HepG2 (cell line): ENCODE results near the gene PRR12. TPM values are rescaled to one million over a fixed set of nuclear protein-coding genes. Genes with fewer than 3 reads are reported as not detected.
A peak's percentile ranks its signal among the peaks of the same experiment; 100 is the strongest.

Source experiments
- EHMT2 ChIP-seq: fragments of 200-600 bp; sonication (generic); IDR thresholded peaks from 2 replicates; pipeline ENCODE4 v1.7.0; 2017; ENCODE audit warnings: antibody characterized with exemption, low read depth, low read length, borderline replicate concordance
- ELF3 ChIP-seq: IDR thresholded peaks from 2 replicates; pipeline ENCODE4 v1.6.1; 2016; ENCODE audit warnings: missing genetic modification reagents, missing compliant biosample characterization
- IKZF4 ChIP-seq: sonication (generic); formaldehyde crosslinking; IDR thresholded peaks from 2 replicates; pipeline ENCODE4 v1.5.1; 2020; ENCODE audit warnings: borderline replicate concordance, mild to moderate bottlenecking, low read depth, missing genetic modification reagents; ENCODE audit errors: not compliant biosample characterization
- MIER2 ChIP-seq: IDR thresholded peaks from 2 replicates; pipeline ENCODE4 v1.6.1; 2016; ENCODE audit warnings: missing biosample characterization, missing genetic modification reagents
- NCOA1 ChIP-seq: sonication (generic); formaldehyde crosslinking; IDR thresholded peaks from 2 replicates; pipeline ENCODE4 v1.9.0; 2021; ENCODE audit warnings: missing genetic modification reagents
- SRSF9 ChIP-seq: fragments of 200-400 bp; formaldehyde crosslinking; IDR thresholded peaks from 2 replicates; pipeline ENCODE4 v1.6.1; 2018; ENCODE audit warnings: borderline replicate concordance, mild to moderate bottlenecking, low read depth, low read length; ENCODE audit not compliant: insufficient read depth, poor library complexity, severe bottlenecking
- TEAD3 ChIP-seq: optimal IDR thresholded peaks from 2 replicates; pipeline ENCODE3; 2016; ENCODE audit warnings: borderline replicate concordance
- ZNF331 ChIP-seq: sonication (generic); formaldehyde crosslinking; IDR thresholded peaks from 2 replicates; pipeline ENCODE4 v1.4.0; 2020; ENCODE audit warnings: missing genetic modification reagents
- ZNF343 ChIP-seq: sonication (generic); formaldehyde crosslinking; IDR thresholded peaks from 2 replicates; pipeline ENCODE4 v1.4.0; 2020; ENCODE audit warnings: mild to moderate bottlenecking, missing genetic modification reagents
- polyA plus RNA-seq, 8 experiments: library from polyadenylated mRNA; depleted of rRNA in 3 of 8; stranded (reverse) in 7 of 8; unstranded in 1 of 8; fragments of >200 nt; fragmentation: Illumina TruSeq in 4 of 8; extraction: Trizol in 4 of 8; gene quantifications; 2 replicates each; pipeline versions ENCODE4 v1.2.1 to v1.2.3, GENCODE V29; 2011 to 2016; ENCODE audit warnings: low read depth in 4 of 8, missing spikeins in 1 of 8, mixed read lengths in 1 of 8; ENCODE audit not compliant: insufficient read depth in 1 of 8
- total RNA-seq, 5 experiments: library from RNA; depleted of rRNA; stranded (reverse); fragments of >200 nt; fragmentation: Illumina TruSeq; extraction: Trizol; gene quantifications; 2 replicates each; pipeline ENCODE4 v1.2.3, GENCODE V29; 2016; ENCODE audit warnings: low read depth in 1 of 5
- TF ChIP-seq, protein P1 (sequence below): sonication (generic); formaldehyde crosslinking; IDR thresholded peaks from 2 replicates; pipeline ENCODE4 v1.4.0; 2020; ENCODE audit warnings: low read depth, missing genetic modification reagents
- TF ChIP-seq, protein P2 (sequence below): sonication (generic); formaldehyde crosslinking; IDR thresholded peaks from 2 replicates; pipeline ENCODE4 v1.4.0; 2020; ENCODE audit warnings: missing genetic modification reagents, borderline replicate concordance
- TF ChIP-seq, protein P3 (sequence below), 2 experiments: sonication (generic) in 1 of 2; formaldehyde crosslinking in 1 of 2; IDR thresholded peaks; 2 replicates each; pipeline versions ENCODE4 v1.4.0 to v1.6.1; 2018 to 2020; ENCODE audit warnings: missing genetic modification reagents in 2 of 2, borderline replicate concordance in 1 of 2, low read depth in 1 of 2, mild to moderate bottlenecking in 1 of 2, missing biosample characterization in 1 of 2
- TF ChIP-seq, protein P4 (sequence below): sonication (generic); formaldehyde crosslinking; IDR thresholded peaks from 2 replicates; pipeline ENCODE4 v1.4.0; 2020; ENCODE audit warnings: missing genetic modification reagents, borderline replicate concordance

The PRR12 gene
- total and polyA plus RNA-seq, 2 of the 13 experiments (the other 11 are each of a cell fraction or from before 2014, with no cell fraction given), result 0.62 to 1.5 TPM

DNA sequence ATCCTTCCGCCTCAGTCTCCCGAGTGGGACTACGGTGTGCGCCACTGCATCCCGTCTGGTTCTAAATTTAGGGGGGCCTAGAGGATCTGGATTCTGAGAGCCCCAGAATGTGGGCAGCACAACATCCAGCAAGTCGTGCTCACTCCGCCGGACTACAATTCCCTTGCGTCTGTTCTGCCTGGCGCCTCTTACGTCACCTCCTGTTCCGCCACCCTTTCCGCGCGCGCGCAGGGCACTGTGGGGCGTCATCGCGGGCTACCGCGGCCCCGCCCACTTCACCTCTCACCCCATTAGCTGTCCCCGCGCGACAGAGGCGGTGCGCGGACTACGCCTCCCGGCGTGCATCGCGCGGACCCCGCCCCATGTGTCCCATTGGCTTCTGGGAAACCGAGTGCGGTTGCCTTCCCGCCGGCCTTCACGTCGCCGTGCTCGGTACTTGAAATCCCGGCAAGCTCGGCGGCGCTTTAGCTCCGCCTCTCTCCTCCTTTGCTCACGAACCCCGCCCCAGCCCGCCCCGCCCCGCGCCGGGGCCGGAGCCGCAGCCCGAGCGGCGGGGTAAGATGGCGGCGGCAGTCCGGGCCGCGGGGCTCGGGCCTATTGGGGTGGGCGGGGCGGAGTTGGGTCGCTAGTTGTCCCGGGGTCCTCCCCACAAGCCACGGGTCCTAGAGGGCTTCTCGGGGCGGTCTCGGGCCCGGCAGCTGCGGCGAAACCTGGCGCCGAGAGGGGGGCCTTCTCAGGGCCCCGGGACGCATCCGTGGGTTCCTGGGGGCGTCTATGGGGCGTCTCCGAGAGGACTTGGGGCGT is 50.9 kb downstream of the PRR12 start, which contains the start of gene SCAF1 (continued):
- TF ChIP-seq, protein P1, sequence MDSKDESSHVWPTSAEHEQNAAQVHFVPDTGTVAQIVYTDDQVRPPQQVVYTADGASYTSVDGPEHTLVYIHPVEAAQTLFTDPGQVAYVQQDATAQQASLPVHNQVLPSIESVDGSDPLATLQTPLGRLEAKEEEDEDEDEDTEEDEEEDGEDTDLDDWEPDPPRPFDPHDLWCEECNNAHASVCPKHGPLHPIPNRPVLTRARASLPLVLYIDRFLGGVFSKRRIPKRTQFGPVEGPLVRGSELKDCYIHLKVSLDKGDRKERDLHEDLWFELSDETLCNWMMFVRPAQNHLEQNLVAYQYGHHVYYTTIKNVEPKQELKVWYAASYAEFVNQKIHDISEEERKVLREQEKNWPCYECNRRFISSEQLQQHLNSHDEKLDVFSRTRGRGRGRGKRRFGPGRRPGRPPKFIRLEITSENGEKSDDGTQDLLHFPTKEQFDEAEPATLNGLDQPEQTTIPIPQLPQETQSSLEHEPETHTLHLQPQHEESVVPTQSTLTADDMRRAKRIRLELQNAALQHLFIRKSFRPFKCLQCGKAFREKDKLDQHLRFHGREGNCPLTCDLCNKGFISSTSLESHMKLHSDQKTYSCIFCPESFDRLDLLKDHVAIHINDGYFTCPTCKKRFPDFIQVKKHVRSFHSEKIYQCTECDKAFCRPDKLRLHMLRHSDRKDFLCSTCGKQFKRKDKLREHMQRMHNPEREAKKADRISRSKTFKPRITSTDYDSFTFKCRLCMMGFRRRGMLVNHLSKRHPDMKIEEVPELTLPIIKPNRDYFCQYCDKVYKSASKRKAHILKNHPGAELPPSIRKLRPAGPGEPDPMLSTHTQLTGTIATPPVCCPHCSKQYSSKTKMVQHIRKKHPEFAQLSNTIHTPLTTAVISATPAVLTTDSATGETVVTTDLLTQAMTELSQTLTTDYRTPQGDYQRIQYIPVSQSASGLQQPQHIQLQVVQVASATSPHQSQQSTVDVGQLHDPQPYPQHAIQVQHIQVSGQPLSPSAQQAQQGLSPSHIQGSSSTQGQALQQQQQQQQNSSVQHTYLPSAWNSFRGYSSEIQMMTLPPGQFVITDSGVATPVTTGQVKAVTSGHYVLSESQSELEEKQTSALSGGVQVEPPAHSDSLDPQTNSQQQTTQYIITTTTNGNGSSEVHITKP (CRISPR knock-in tag), result peak; percentile 74; the same call in 1 of the 2 replicates
- peak; percentile 73 for TF ChIP-seq TEAD3
- TF ChIP-seq EHMT2, result no peak
- peak; percentile 67; the same call in 1 of the 2 replicates for TF ChIP-seq NCOA1 (CRISPR knock-in tag)
- TF ChIP-seq, protein P2, sequence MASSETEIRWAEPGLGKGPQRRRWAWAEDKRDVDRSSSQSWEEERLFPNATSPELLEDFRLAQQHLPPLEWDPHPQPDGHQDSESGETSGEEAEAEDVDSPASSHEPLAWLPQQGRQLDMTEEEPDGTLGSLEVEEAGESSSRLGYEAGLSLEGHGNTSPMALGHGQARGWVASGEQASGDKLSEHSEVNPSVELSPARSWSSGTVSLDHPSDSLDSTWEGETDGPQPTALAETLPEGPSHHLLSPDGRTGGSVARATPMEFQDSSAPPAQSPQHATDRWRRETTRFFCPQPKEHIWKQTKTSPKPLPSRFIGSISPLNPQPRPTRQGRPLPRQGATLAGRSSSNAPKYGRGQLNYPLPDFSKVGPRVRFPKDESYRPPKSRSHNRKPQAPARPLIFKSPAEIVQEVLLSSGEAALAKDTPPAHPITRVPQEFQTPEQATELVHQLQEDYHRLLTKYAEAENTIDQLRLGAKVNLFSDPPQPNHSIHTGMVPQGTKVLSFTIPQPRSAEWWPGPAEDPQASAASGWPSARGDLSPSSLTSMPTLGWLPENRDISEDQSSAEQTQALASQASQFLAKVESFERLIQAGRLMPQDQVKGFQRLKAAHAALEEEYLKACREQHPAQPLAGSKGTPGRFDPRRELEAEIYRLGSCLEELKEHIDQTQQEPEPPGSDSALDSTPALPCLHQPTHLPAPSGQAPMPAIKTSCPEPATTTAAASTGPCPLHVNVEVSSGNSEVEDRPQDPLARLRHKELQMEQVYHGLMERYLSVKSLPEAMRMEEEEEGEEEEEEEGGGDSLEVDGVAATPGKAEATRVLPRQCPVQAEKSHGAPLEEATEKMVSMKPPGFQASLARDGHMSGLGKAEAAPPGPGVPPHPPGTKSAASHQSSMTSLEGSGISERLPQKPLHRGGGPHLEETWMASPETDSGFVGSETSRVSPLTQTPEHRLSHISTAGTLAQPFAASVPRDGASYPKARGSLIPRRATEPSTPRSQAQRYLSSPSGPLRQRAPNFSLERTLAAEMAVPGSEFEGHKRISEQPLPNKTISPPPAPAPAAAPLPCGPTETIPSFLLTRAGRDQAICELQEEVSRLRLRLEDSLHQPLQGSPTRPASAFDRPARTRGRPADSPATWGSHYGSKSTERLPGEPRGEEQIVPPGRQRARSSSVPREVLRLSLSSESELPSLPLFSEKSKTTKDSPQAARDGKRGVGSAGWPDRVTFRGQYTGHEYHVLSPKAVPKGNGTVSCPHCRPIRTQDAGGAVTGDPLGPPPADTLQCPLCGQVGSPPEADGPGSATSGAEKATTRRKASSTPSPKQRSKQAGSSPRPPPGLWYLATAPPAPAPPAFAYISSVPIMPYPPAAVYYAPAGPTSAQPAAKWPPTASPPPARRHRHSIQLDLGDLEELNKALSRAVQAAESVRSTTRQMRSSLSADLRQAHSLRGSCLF (CRISPR knock-in tag), result no peak
- TF ChIP-seq ZNF331 (CRISPR knock-in tag), result no peak; the same call in 1 of the 2 replicates
- TF ChIP-seq SRSF9, result no peak
- TF ChIP-seq ELF3 (CRISPR knock-in tag), result peak; percentile 68; the same call in 1 of the 2 replicates
- TF ChIP-seq ZNF343 (CRISPR knock-in tag), result 0 out of 2 replicates have a peak, but pooled peaks have one; percentile 46
- TF ChIP-seq, protein P3, sequence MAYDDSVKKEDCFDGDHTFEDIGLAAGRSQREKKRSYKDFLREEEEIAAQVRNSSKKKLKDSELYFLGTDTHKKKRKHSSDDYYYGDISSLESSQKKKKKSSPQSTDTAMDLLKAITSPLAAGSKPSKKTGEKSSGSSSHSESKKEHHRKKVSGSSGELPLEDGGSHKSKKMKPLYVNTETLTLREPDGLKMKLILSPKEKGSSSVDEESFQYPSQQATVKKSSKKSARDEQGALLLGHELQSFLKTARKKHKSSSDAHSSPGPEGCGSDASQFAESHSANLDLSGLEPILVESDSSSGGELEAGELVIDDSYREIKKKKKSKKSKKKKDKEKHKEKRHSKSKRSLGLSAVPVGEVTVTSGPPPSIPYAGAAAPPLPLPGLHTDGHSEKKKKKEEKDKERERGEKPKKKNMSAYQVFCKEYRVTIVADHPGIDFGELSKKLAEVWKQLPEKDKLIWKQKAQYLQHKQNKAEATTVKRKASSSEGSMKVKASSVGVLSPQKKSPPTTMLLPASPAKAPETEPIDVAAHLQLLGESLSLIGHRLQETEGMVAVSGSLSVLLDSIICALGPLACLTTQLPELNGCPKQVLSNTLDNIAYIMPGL (CRISPR knock-in tag; IDR thresholded peaks at IDR 0.05; ENCODE audit: borderline replicate concordance in 1 of 2, low read depth in 1 of 2), result peak in 1 of 2 experiments; percentile 65; a peak in 2 of 4 replicates
- TF ChIP-seq IKZF4 (CRISPR knock-in tag), result peak; percentile 30
- TF ChIP-seq MIER2 (CRISPR knock-in tag), result 0 out of 2 replicates have a peak, but pooled peaks have one; percentile 26
- TF ChIP-seq, protein P4, sequence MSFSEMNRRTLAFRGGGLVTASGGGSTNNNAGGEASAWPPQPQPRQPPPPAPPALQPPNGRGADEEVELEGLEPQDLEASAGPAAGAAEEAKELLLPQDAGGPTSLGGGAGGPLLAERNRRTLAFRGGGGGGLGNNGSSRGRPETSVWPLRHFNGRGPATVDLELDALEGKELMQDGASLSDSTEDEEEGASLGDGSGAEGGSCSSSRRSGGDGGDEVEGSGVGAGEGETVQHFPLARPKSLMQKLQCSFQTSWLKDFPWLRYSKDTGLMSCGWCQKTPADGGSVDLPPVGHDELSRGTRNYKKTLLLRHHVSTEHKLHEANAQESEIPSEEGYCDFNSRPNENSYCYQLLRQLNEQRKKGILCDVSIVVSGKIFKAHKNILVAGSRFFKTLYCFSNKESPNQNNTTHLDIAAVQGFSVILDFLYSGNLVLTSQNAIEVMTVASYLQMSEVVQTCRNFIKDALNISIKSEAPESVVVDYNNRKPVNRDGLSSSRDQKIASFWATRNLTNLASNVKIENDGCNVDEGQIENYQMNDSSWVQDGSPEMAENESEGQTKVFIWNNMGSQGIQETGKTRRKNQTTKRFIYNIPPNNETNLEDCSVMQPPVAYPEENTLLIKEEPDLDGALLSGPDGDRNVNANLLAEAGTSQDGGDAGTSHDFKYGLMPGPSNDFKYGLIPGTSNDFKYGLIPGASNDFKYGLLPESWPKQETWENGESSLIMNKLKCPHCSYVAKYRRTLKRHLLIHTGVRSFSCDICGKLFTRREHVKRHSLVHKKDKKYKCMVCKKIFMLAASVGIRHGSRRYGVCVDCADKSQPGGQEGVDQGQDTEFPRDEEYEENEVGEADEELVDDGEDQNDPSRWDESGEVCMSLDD (CRISPR knock-in tag), result peak; percentile 87; the same call in 1 of the 2 replicates
